SU-DHL-6 (cell line): ENCODE results near the gene VAT1L.

Experiments
- H2AFZ ChIP-seq: fragments of 200-600 bp; sonication (generic); 2 replicates; pipeline ENCODE4 v1.6.1; 2014; ENCODE audit warnings: low read depth, mild to moderate bottlenecking, moderate library complexity, mixed read lengths, antibody characterized with exemption, low read length; ENCODE audit not compliant: severe bottlenecking
- H3F3A ChIP-seq: fragments of 200-600 bp; shearing (Covaris generic); 2 replicates; pipeline ENCODE4 v1.6.0; 2016; ENCODE audit warnings: antibody characterized with exemption, mild to moderate bottlenecking; ENCODE audit not compliant: insufficient read depth
- H3K27ac ChIP-seq: fragments of 200-600 bp; sonication (generic); 2 replicates; pipeline ENCODE4 v1.5.1; 2016; ENCODE audit warnings: low read depth, mild to moderate bottlenecking, low read length, moderate library complexity, mixed read lengths
- H3K27me3 ChIP-seq: fragments of 200-600 bp; sonication (generic), shearing (Covaris generic); 2 replicates; pipeline ENCODE4 v1.6.0; 2014; ENCODE audit warnings: mild to moderate bottlenecking, low read length
- H3K36me3 ChIP-seq: fragments of 200-600 bp; sonication (generic); 2 replicates; pipeline ENCODE4 v1.6.1; 2014; ENCODE audit warnings: mild to moderate bottlenecking, low read length, mixed read lengths
- H3K4me2 ChIP-seq: fragments of 300-600, 200-600 bp; shearing (Covaris generic), sonication (generic); 2 replicates; pipeline ENCODE4 v1.6.0; 2014; ENCODE audit warnings: low read length, low read depth, mild to moderate bottlenecking; ENCODE audit not compliant: poor library complexity, severe bottlenecking
- H3K4me3 ChIP-seq: fragments of 200-600 bp; sonication (generic); 2 replicates; pipeline ENCODE4 v1.5.1; 2014; ENCODE audit warnings: antibody characterized with exemption, low read length, mild to moderate bottlenecking, mixed read lengths; ENCODE audit not compliant: insufficient read depth, poor library complexity, severe bottlenecking
- H3K79me2 ChIP-seq: fragments of 200-600 bp; sonication (generic); 2 replicates; pipeline ENCODE4 v1.6.1; 2014; ENCODE audit warnings: mild to moderate bottlenecking, low read length, moderate library complexity; ENCODE audit not compliant: insufficient read depth
- H3K9ac ChIP-seq: fragments of 200-600 bp; sonication (generic); 2 replicates; pipeline ENCODE4 v1.7.0; 2014; ENCODE audit warnings: mild to moderate bottlenecking, low read length
- H3K9me2 ChIP-seq: fragments of 200-600 bp; sonication (generic); replicated peaks from 2 replicates; pipeline ENCODE4 v1.6.1; 2014; ENCODE audit warnings: low read length; ENCODE audit not compliant: insufficient read depth
- H3K9me3 ChIP-seq: fragments of 200-600 bp; sonication (generic); 2 replicates; pipeline ENCODE4 v1.6.1; 2014; ENCODE audit warnings: low read length, mixed read lengths; ENCODE audit not compliant: insufficient read depth
- H4K20me1 ChIP-seq: fragments of 200-600 bp; sonication (generic); 2 replicates; pipeline ENCODE4 v1.6.1; 2014; ENCODE audit warnings: low read depth, mild to moderate bottlenecking, antibody characterized with exemption, low read length, moderate library complexity, mixed read lengths
- EZH2phosphoT487 ChIP-seq: fragments of 200-600 bp; sonication (generic), shearing (Covaris generic); conservative IDR thresholded peaks from 2 replicates; pipeline ENCODE4 v1.6.1; 2018; ENCODE audit warnings: mild to moderate bottlenecking, antibody characterized with exemption, low read length, moderate library complexity, mixed read lengths
- TF ChIP-seq, protein P1 (sequence below): fragments of 200-600 bp; sonication (generic); IDR thresholded peaks from one replicate; pipeline ENCODE4 v1.5.1; 2017; ENCODE audit warnings: antibody characterized with exemption, mild to moderate bottlenecking, low read length, moderate library complexity; ENCODE audit not compliant: insufficient read depth, poor library complexity, severe bottlenecking

VAT1L gene

GRCh38 chr16:77998350-77999023, 210.1 kb downstream of the VAT1L start:
- H3F3A ChIP-seq: no peaks in the 10 kb centered on the region
- no peaks in the 10 kb centered on the region for H3K36me3 ChIP-seq
- H3K9me2 ChIP-seq: no peaks in the 10 kb centered on the region
- H3K4me2 ChIP-seq: no peak overlapping the region
- H3K4me3 ChIP-seq: no peak overlapping the region
- H3K9me3 ChIP-seq: no peaks in the 10 kb centered on the region
- H3K27me3 ChIP-seq: no peaks in the 10 kb centered on the region
- H3K79me2 ChIP-seq: no peaks in the 10 kb centered on the region
- no peak overlapping the region for H3K9ac ChIP-seq
- H2AFZ ChIP-seq: no peak overlapping the region
- H3K27ac ChIP-seq: no peak overlapping the region
- TF ChIP-seq, protein P1, sequence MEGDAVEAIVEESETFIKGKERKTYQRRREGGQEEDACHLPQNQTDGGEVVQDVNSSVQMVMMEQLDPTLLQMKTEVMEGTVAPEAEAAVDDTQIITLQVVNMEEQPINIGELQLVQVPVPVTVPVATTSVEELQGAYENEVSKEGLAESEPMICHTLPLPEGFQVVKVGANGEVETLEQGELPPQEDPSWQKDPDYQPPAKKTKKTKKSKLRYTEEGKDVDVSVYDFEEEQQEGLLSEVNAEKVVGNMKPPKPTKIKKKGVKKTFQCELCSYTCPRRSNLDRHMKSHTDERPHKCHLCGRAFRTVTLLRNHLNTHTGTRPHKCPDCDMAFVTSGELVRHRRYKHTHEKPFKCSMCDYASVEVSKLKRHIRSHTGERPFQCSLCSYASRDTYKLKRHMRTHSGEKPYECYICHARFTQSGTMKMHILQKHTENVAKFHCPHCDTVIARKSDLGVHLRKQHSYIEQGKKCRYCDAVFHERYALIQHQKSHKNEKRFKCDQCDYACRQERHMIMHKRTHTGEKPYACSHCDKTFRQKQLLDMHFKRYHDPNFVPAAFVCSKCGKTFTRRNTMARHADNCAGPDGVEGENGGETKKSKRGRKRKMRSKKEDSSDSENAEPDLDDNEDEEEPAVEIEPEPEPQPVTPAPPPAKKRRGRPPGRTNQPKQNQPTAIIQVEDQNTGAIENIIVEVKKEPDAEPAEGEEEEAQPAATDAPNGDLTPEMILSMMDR: no peak
- TF ChIP-seq EZH2phosphoT487: no peak
- H4K20me1 ChIP-seq: no peaks in the 10 kb centered on the region

DNA sequence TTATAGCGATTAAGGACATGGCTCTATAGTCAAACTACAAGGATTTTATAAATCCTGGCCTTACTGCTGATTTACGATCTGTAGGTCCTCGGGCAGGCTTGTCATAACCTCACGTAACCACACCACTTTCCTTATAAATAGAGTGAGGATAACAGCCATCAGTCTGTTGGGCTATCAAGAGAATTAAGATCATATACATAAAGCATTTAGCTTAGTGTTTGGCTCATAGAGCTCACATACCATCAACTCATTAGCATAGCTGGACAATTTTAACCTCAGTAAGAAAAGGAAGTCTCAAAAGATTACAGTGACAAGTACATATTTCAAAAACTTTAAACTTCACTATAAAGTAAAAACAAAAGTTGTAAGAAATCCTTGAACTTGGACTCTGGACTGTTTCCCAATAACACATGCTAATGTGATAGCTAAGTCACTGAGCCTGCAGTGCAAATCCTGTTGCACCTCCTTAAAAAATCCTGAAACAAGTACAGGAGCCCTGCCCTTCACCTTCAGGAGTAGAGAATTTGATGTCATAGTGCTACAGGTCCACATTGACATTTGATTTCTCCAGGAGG, 213.2 kb downstream of the VAT1L start:
- Histone ChIP-seq H3K9ac (no peak overlapping the region), H4K20me1 (no peaks in the 10 kb centered on the region), H3F3A (no peaks in the 10 kb centered on the region), H3K27me3 (no peaks in the 10 kb centered on the region), H3K9me3 (no peaks in the 10 kb centered on the region), H3K36me3 (no peaks in the 10 kb centered on the region), H3K4me2 (no peak overlapping the region), H3K9me2 (no peaks in the 10 kb centered on the region), H3K27ac (no peak overlapping the region), H3K79me2 (no peaks in the 10 kb centered on the region), H3K4me3 (no peak overlapping the region), H2AFZ (no peak overlapping the region)
- TF ChIP-seq, protein P1: no peak
- no peak for TF ChIP-seq EZH2phosphoT487

- H3K27ac ChIP-seq: no peak overlapping the region
- H3K4me3 ChIP-seq: no peak overlapping the region
- no peak for TF ChIP-seq EZH2phosphoT487
- TF ChIP-seq, protein P1: peak; percentile 74
- H3K79me2 ChIP-seq: no peaks in the 10 kb centered on the region
- H3K36me3 ChIP-seq: no peaks in the 10 kb centered on the region
- no peak overlapping the region for H2AFZ ChIP-seq
- no peaks in the 10 kb centered on the region for H3F3A ChIP-seq
- no peak overlapping the region for H3K9ac ChIP-seq
- H3K9me3 ChIP-seq: no peaks in the 10 kb centered on the region
- no peak overlapping the region for H3K4me2 ChIP-seq
- H3K27me3 ChIP-seq: no peaks in the 10 kb centered on the region
- no peaks in the 10 kb centered on the region for H4K20me1 ChIP-seq
- H3K9me2 ChIP-seq: no peaks in the 10 kb centered on the region
These were observed 214.7 kb downstream of the VAT1L start for GRCh38 chr16:78002915-78003538.
